Measurements from ENCODE around the gene TBC1D22A. TPM values are rescaled to one million over a fixed set of nuclear protein-coding genes. Genes with fewer than 3 reads are reported as not detected.
A peak's percentile ranks its signal among the peaks of the same experiment; 100 is the strongest.

The TBC1D22A gene
- total and polyA plus RNA-seq, 7 experiments from 2014 or later: 18.6 to 50.1 (median 39.3) TPM

DNA sequence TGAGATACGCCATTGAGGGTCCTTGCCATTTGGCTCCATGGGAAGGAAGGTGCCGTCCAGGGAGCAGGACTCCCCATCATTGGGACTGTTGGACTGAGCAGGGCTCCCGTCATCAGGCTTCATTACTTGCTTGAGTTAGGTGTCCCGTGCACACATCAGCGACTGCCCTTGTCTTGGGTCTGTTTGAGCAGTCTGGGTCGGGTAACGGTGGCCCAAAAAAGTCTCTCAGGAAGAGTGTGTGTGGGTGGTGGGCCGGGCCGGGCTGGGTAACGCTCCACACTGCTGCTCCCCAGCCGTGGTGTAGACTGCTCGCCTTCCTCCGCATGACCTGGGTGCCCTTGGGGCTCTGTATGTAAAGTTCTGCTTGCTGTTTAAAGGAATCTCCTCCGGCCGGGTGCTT, 293.5 kb downstream of the TBC1D22A start:
- peaks cover 0 to 16% (median 3%) of the 10 kb centered on the region in 7 donors for H3K4me1 Mint-ChIP-seq
- Histone ChIP-seq H3K27ac (ENCODE audit: low read depth, low read length) (no peak overlapping the region), H3K4me3 (ENCODE audit: low read length) (no peak overlapping the region), H3K4me1 (ENCODE audit: control insufficient read depth in 2 of 2, insufficient read depth in 2 of 2, low read length in 2 of 2) (no peaks in the 10 kb centered on the region), H3K9me3 (ENCODE audit: control insufficient read depth in 2 of 3, low read length in 3 of 3) (no peaks in the 10 kb centered on the region), H3K36me3 (ENCODE audit: control insufficient read depth in 2 of 3, insufficient read depth in 3 of 3, low read length in 3 of 3) (peaks cover 0 to 57% (median 0%) of the 10 kb centered on the region in 3 experiments), H3K27me3 (ENCODE audit: control insufficient read depth in 2 of 2, insufficient read depth in 2 of 2, low read length in 2 of 2) (no peaks in the 10 kb centered on the region)
- ATAC-seq: no peak
- DNase-seq: no peak
- peaks cover 0 to 37% (median 19%) of the 10 kb centered on the region in 5 donors for H3K36me3 Mint-ChIP-seq
- intact Hi-C loops (cut with micrococcal nuclease): no loop called here
- ChIA-PET CTCF (no interaction called here), POLR2A (no interaction called here)
- H3K27me3 Mint-ChIP-seq: no peaks in the 10 kb centered on the region
- peaks cover 0 to 1% (median 0%) of the 10 kb centered on the region in 11 donors for H3K9me3 Mint-ChIP-seq
- peak overlapping the region in 1 of 9 donors; percentile 27 for H3K27ac Mint-ChIP-seq
- H3K4me3 Mint-ChIP-seq: no peak overlapping the region

DNA sequence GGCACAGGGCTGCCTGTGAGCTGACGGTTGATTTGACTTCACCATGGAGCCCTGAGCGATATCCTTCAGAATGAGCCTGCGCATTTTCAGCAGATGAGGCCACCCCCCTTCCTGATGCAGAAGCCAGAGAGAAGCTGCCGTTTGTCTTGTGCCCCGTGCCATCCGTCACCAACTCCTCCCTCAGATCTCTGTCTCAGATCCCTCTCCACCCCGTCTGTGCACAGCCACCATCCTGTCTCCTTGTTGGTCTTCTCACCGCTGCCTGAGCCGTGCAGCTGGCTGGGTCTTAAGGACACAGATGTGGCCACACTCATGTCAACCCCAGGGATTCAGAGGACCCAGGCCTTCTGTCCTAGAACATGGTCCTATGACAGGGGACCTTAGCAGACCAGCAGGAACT, 293.9 kb downstream of the TBC1D22A start:
- Mint-ChIP-seq H3K27ac (peak overlapping the region in 1 of 9 donors; percentile 27), H3K4me1 (peaks cover 0 to 19% (median 3%) of the 10 kb centered on the region in 7 donors), H3K27me3 (no peaks in the 10 kb centered on the region), H3K4me3 (no peak overlapping the region), H3K9me3 (peaks cover 0 to 1% (median 0%) of the 10 kb centered on the region in 11 donors), H3K36me3 (peaks cover 0 to 42% (median 23%) of the 10 kb centered on the region in 5 donors)
- no peaks in the 10 kb centered on the region for H3K4me1 ChIP-seq (ENCODE audit: control insufficient read depth in 2 of 2, insufficient read depth in 2 of 2, low read length in 2 of 2)
- peaks cover 0 to 62% (median 0%) of the 10 kb centered on the region in 3 experiments for H3K36me3 ChIP-seq (ENCODE audit: control insufficient read depth in 2 of 3, insufficient read depth in 3 of 3, low read length in 3 of 3)
- DNase-seq: no peak
- no peaks in the 10 kb centered on the region for H3K9me3 ChIP-seq (ENCODE audit: control insufficient read depth in 2 of 3, low read length in 3 of 3)
- no peak overlapping the region for H3K27ac ChIP-seq (ENCODE audit: low read depth, low read length)
- intact Hi-C loops (cut with micrococcal nuclease): no loop called here
- H3K4me3 ChIP-seq (ENCODE audit: low read length): no peak overlapping the region
- ATAC-seq: no peak
- CTCF ChIA-PET: no interaction called here
- POLR2A ChIA-PET: no interaction called here
- no peaks in the 10 kb centered on the region for H3K27me3 ChIP-seq (ENCODE audit: control insufficient read depth in 2 of 2, insufficient read depth in 2 of 2, low read length in 2 of 2)

DNA sequence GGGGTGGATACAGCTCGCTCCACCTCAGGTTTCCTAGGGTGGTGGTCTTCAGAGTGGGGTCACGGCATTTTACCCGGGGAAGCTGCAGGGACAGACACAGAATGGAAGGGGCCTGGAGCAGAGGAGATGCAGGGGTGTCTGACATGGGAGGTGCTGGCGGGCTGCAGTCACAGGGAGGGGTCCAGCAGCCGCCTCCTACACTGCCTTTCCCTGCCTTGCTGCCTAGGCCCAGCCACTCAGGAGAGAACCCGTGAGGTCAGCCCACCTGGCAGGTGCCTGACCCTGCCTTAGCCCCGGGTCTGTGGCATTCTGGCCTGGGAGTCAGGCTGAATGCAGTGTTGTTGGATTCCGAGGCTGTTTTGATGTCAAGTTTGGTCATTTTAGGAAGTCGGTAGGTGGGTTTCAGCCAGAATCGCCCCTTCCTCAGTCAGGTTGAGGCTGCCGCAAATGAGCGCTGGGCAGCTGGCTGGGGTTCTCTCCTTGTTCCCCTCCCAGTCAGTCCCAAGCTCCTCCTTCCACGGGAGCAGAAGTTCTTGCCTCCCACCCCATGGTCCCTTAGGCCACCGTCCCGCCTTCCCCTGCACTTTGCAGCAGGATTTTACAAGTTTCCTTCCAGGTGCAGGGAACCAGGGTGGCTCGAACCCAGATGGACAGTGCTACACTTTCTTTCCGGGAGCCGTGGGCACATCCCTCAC, 294.5 kb downstream of the TBC1D22A start:
- ATAC-seq (no peak), DNase-seq (no peak)
- ChIA-PET POLR2A (no interaction called here), CTCF (no interaction called here)
- peaks cover 0 to 46% (median 26%) of the 10 kb centered on the region in 5 donors for H3K36me3 Mint-ChIP-seq
- H3K4me3 Mint-ChIP-seq: no peak overlapping the region
- H3K27me3 Mint-ChIP-seq: no peaks in the 10 kb centered on the region
- H3K27ac Mint-ChIP-seq: peak overlapping the region in 2 of 9 donors; percentile 27 to 29
- Histone ChIP-seq H3K27me3 (ENCODE audit: control insufficient read depth in 2 of 2, insufficient read depth in 2 of 2, low read length in 2 of 2) (no peaks in the 10 kb centered on the region), H3K36me3 (ENCODE audit: control insufficient read depth in 2 of 3, insufficient read depth in 3 of 3, low read length in 3 of 3) (peaks cover 0 to 63% (median 0%) of the 10 kb centered on the region in 3 experiments), H3K9me3 (ENCODE audit: control insufficient read depth in 2 of 3, low read length in 3 of 3) (no peaks in the 10 kb centered on the region), H3K4me1 (ENCODE audit: control insufficient read depth in 2 of 2, insufficient read depth in 2 of 2, low read length in 2 of 2) (no peaks in the 10 kb centered on the region), H3K27ac (ENCODE audit: low read depth, low read length) (no peak overlapping the region), H3K4me3 (ENCODE audit: low read length) (no peak overlapping the region)
- H3K9me3 Mint-ChIP-seq: peaks cover 0 to 1% (median 0%) of the 10 kb centered on the region in 11 donors
- H3K4me1 Mint-ChIP-seq: peaks cover 0 to 18% (median 3%) of the 10 kb centered on the region in 7 donors
- intact Hi-C loops (cut with micrococcal nuclease): no loop called here

DNA sequence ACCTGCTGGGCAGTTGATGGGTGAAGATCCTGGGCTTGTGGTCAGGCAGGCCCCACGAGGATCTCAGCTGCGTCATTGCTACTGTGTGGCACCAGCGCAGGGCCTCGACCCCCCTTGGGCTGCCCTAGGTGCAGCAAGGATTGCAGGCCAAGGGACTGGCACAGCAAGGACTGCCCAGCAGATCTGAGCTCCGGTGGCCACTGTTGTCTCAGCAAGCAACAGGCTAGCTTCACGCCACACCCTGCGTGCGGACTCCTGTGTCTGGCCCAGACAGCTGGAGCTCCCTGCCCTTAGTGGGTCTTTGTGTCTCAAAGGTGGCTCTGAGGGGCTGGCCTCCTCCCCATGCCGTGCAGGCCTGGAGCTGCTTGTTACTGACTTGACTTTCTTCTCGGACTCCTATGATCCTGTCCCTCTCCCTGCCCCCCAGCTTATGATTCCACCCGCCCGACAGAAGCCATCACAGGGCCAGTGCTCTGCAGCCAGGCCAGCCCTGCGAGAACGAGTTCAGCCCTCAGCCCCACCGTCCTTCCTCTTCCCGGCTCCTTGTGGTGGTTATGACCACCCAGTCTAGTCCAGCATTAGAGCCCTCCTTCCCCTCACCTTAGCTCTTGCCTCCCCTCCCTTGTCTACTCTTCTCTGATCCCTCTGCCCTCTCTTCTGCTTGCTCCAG, 295.6 kb downstream of the TBC1D22A start:
- Mint-ChIP-seq H3K9me3 (peaks cover 0 to 1% (median 0%) of the 10 kb centered on the region in 11 donors), H3K4me3 (no peak overlapping the region), H3K27me3 (no peaks in the 10 kb centered on the region), H3K4me1 (peaks cover 0 to 19% (median 5%) of the 10 kb centered on the region in 7 donors), H3K36me3 (peaks cover 0 to 57% (median 31%) of the 10 kb centered on the region in 5 donors), H3K27ac (peak overlapping the region in 2 of 9 donors; percentile 40 to 78)
- no peaks in the 10 kb centered on the region for H3K27me3 ChIP-seq (ENCODE audit: control insufficient read depth in 2 of 2, insufficient read depth in 2 of 2, low read length in 2 of 2)
- intact Hi-C loops (cut with micrococcal nuclease): no loop called here
- ChIA-PET POLR2A (no interaction called here), CTCF (no interaction called here)
- peaks cover 0 to 63% (median 5%) of the 10 kb centered on the region in 3 experiments for H3K36me3 ChIP-seq (ENCODE audit: control insufficient read depth in 2 of 3, insufficient read depth in 3 of 3, low read length in 3 of 3)
- H3K4me1 ChIP-seq (ENCODE audit: control insufficient read depth in 2 of 2, insufficient read depth in 2 of 2, low read length in 2 of 2): no peaks in the 10 kb centered on the region
- no peaks in the 10 kb centered on the region for H3K9me3 ChIP-seq (ENCODE audit: control insufficient read depth in 2 of 3, low read length in 3 of 3)
- no peak overlapping the region for H3K27ac ChIP-seq (ENCODE audit: low read depth, low read length)
- ATAC-seq (no peak), DNase-seq (no peak)
- H3K4me3 ChIP-seq (ENCODE audit: low read length): no peak overlapping the region

DNA sequence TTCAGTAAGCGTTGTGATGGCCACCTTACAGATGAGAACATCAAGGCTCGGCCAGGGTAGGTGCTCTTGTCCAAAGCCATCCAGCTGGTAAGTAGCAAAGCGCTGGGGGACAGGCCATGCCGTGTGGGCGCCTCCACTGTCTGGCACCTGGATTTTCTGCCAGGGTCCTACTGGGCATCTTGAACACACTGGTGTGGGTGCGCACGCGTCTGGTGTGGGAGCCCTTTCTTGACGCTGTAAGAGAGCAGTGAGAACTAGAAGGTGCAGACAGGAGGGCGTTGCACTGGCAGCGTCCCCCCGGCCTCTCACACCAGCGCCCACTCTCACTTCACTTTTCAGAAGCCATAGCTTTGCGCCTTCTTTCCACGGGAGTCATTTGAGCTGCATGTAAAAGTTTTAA, 296.6 kb downstream of the TBC1D22A start:
- H3K36me3 ChIP-seq (ENCODE audit: control insufficient read depth in 2 of 3, insufficient read depth in 3 of 3, low read length in 3 of 3): peaks cover 0 to 61% (median 5%) of the 10 kb centered on the region in 3 experiments
- H3K9me3 ChIP-seq (ENCODE audit: control insufficient read depth in 2 of 3, low read length in 3 of 3): no peaks in the 10 kb centered on the region
- POLR2A ChIA-PET: interaction anchor here (0.5 kb wide), 1 partner anchor 161 kb away, joined by 4 read pairs; no protein-coding TSS in a partner anchor
- Mint-ChIP-seq H3K27me3 (no peaks in the 10 kb centered on the region), H3K27ac (peak overlapping the region in 1 of 9 donors; percentile 5), H3K4me1 (peaks cover 0 to 15% (median 5%) of the 10 kb centered on the region in 7 donors), H3K4me3 (no peak overlapping the region), H3K36me3 (peaks cover 0 to 59% (median 31%) of the 10 kb centered on the region in 5 donors), H3K9me3 (peaks cover 0 to 1% (median 0%) of the 10 kb centered on the region in 11 donors)
- DNase-seq: no peak
- CTCF ChIA-PET: no interaction called here
- intact Hi-C loops (cut with micrococcal nuclease): no loop called here
- no peak overlapping the region for H3K4me3 ChIP-seq (ENCODE audit: low read length)
- no peak for ATAC-seq
- no peaks in the 10 kb centered on the region for H3K27me3 ChIP-seq (ENCODE audit: control insufficient read depth in 2 of 2, insufficient read depth in 2 of 2, low read length in 2 of 2)
- H3K27ac ChIP-seq (ENCODE audit: low read depth, low read length): no peak overlapping the region
- no peaks in the 10 kb centered on the region for H3K4me1 ChIP-seq (ENCODE audit: control insufficient read depth in 2 of 2, insufficient read depth in 2 of 2, low read length in 2 of 2)

DNA sequence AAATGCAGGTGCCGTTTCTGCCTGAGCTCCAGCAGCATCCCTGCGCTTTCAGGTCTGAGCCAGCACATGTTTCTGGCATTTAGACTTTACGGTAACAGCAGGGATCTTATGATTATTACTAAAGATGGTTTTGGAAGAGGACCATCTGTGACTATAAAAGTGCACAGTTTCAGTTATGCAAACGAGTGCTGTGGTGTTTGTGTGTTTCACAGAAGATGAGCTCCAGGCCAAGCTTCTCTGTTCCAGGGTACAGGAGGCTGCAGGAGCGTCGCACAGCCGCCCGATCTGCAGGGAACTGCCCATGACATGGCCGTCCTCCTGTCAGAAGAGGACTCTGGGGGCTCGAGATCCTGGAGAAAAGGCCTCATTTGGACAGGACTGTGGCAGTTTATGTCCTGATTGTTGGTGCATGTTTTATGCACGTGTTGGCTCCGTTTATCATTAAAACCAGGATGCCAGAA, 297.3 kb downstream of the TBC1D22A start:
- Mint-ChIP-seq H3K9me3 (peaks cover 0 to 1% (median 0%) of the 10 kb centered on the region in 11 donors), H3K27me3 (no peaks in the 10 kb centered on the region), H3K36me3 (peaks cover 0 to 59% (median 36%) of the 10 kb centered on the region in 5 donors), H3K27ac (peak overlapping the region in 1 of 9 donors; percentile 49), H3K4me1 (peaks cover 0 to 15% (median 6%) of the 10 kb centered on the region in 7 donors), H3K4me3 (no peak overlapping the region)
- Histone ChIP-seq H3K4me1 (ENCODE audit: control insufficient read depth in 2 of 2, insufficient read depth in 2 of 2, low read length in 2 of 2) (no peaks in the 10 kb centered on the region), H3K27ac (ENCODE audit: low read depth, low read length) (no peak overlapping the region), H3K36me3 (ENCODE audit: control insufficient read depth in 2 of 3, insufficient read depth in 3 of 3, low read length in 3 of 3) (peaks cover 0 to 55% (median 5%) of the 10 kb centered on the region in 3 experiments), H3K9me3 (ENCODE audit: control insufficient read depth in 2 of 3, low read length in 3 of 3) (no peaks in the 10 kb centered on the region), H3K27me3 (ENCODE audit: control insufficient read depth in 2 of 2, insufficient read depth in 2 of 2, low read length in 2 of 2) (no peaks in the 10 kb centered on the region), H3K4me3 (ENCODE audit: low read length) (no peak overlapping the region)
- ATAC-seq (no peak), DNase-seq (no peak)
- ChIA-PET POLR2A (interaction anchor here (0.5 kb wide), 1 partner anchor 162 kb away, joined by 4 read pairs; no protein-coding TSS in a partner anchor), CTCF (no interaction called here)
- intact Hi-C loops (cut with micrococcal nuclease): no loop called here

Data from naive thymus-derived CD4-positive, alpha-beta T cell (primary cell).